ENCODE measurements around the gene SLIT1.

SLIT1 gene

GRCh38 chr10:97169911-97170693, 15.7 kb downstream of the SLIT1 start:
- no peak for DNase-seq

- DNase-seq, result no peak
These were observed 16.7 kb downstream of the SLIT1 start for GRCh38 chr10:97169063-97169462.

GRCh38 chr10:97168645-97169044, 17.1 kb downstream of the SLIT1 start:
- no peak for DNase-seq

GRCh38 chr10:97165499-97165898, 20.3 kb downstream of the SLIT1 start:
- no peak for DNase-seq

GRCh38 chr10:97163781-97164501, 21.8 kb downstream of the SLIT1 start:
- peak; percentile 46 for DNase-seq

GRCh38 chr10:97163181-97163580, 22.6 kb downstream of the SLIT1 start:
- peak; percentile 47 for DNase-seq

GRCh38 chr10:97159646-97160305, 26.0 kb downstream of the SLIT1 start:
- peak; percentile 53 for DNase-seq

GRCh38 chr10:97157578-97158095, 28.1 kb downstream of the SLIT1 start:
- peak; percentile 25 for DNase-seq

- DNase-seq, result no peak
These were observed 31.0 kb downstream of the SLIT1 start for GRCh38 chr10:97154781-97155180.

GRCh38 chr10:97154162-97154561, 31.6 kb downstream of the SLIT1 start:
- no peak for DNase-seq

GRCh38 chr10:97153270-97153850, 32.4 kb downstream of the SLIT1 start:
- peak; percentile 51 for DNase-seq

- DNase-seq, result peak; percentile 2
These were observed 34.3 kb downstream of the SLIT1 start for GRCh38 chr10:97151307-97151914.

GRCh38 chr10:97150616-97151015, 35.1 kb downstream of the SLIT1 start:
- DNase-seq, result no peak

GRCh38 chr10:97150013-97150595, 35.7 kb downstream of the SLIT1 start:
- DNase-seq, result peak; percentile 8

- peak; percentile 34 for DNase-seq
These were observed 36.7 kb downstream of the SLIT1 start for GRCh38 chr10:97149079-97149531.

- no peak for DNase-seq
These were observed 41.5 kb downstream of the SLIT1 start for GRCh38 chr10:97144297-97144696.

GRCh38 chr10:97142834-97143233, 42.9 kb downstream of the SLIT1 start:
- DNase-seq, result no peak

- no peak for DNase-seq
These were observed 44.6 kb downstream of the SLIT1 start for GRCh38 chr10:97140902-97141745.

GRCh38 chr10:97140049-97140846, 45.5 kb downstream of the SLIT1 start:
- DNase-seq, result no peak

- DNase-seq, result no peak
These were observed 46.1 kb downstream of the SLIT1 start for GRCh38 chr10:97139651-97140048.
